T1000 (cell line): Measurements from ENCODE around the gene CASD1.

ENCODE experiments used
- DNase-seq: peaks from one replicate; lab custom pipeline; 2025; ENCODE audit warnings: mixed read lengths; lab: John Stamatoyannopoulos, UW

Gene CASD1

DNA sequence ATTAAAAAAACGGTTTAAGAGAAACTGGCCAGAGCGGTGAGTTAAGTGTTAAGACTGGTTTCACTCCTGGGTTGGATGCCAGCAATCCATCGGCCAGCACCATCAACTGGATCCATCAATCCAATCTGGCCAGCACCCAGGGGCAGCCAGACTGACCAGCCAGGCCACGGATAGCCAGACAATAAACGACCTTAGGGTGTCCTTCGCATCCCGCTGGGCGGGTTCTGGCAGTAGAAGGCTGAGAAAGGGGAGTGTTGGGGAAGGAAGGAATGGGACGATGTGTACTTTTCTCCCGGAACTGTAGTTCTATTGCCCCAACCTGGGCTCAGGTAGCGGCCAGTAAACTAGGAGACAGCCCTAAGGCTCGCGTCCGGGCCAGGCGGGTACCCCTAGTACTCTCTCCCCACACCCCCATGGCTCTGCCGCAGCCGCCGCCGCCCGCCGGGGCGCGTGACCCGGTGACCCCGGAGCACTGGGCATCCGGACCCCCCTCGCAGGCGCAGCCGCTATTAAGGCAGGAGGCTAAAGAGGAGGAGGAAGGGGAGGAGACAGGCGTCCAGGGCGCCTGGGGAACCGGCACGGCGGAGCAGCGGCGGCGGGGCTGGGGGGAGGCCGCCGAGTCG, at the start of gene CASD1:
TSS of gene CASD1 (plus strand) at position 546 of the 623 bp plus-strand sequence. CDS start 276 bp downstream, outside the sequence.
- no peak for DNase-seq

DNA sequence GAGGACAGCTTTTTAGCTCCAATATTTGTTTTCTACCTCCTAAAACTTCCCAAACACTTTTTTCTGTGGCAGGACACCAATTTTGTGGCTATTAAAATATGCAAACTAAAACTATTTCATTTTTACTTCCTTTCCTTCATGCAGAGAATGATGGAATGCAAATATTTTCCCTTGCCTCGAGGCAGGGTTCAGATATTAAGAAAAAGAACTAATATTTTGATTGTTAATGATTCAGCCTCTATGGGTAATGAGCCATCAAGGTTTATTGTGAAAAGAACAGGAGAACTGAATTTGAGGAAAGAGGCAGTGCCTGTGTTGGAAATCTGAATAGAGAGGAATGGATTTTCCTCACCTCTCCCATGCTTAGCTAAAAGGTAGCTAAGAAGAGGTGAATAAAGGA, 43.1 kb upstream of the CASD1 start:
- DNase-seq: no peak

DNA sequence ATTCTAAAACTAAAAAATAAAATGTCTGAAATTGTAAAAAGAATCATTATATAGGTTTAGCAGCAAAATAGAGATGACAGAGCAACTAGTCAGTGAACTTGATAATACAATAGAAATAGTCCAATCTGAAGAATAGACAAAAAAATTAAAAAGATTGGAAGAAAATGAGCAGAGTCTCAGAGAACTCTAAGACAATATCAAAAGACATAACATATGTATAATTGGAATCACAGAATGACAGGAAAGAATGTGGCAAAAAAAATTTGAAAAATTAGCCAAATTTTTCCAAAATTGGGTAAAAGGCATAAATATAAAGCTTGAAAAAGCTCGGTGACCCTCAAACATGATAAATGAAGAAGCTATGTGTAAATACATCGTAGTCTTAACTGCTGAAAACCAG, 38.0 kb upstream of the CASD1 start:
- no peak for DNase-seq

DNA sequence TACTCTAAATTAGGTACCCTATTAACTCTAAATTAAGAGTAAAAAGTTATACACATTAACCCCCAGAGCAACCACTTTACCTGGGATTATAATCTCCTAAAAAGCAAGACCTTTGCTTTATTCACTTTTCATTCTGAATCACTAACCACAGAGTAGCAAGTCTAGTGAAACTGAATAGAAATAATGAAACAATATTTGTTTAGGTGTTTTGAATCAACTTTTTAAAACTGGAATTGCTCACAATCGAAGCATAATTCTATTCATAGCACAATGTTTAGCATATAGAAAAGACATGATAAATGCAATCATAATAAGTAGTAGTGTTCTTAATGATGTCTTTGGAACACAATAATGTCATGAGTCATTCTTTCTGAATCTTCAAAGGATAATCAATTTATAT, 37.0 kb upstream of the CASD1 start:
- DNase-seq: no peak

DNA sequence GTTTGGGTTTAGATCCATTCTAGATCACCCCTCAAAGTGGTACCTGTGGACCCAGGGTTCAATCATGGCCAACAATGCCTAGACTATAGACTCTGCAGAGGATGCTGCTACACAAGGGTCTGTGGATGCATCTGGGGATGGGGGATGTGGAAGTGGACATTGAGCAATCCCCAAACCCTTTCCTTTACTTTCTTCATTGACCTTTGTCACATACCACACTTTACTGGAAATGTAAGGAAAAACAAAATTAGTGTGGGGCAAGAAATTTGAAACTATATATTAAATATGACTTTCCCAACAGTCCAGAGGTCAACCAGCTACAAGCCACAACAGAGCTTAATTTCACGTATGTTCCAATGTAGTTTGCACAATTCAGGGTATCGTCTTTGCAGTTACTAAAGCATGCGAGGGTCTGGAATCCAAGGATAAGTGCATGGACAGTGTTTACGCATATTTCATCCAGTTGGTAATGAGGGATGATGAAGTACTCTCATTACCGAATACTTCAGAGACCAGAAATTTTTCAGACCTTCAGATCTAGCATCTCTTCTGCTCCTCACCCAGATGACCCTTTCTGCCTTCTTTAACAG, 33.3 kb upstream of the CASD1 start:
- DNase-seq: no peak

DNA sequence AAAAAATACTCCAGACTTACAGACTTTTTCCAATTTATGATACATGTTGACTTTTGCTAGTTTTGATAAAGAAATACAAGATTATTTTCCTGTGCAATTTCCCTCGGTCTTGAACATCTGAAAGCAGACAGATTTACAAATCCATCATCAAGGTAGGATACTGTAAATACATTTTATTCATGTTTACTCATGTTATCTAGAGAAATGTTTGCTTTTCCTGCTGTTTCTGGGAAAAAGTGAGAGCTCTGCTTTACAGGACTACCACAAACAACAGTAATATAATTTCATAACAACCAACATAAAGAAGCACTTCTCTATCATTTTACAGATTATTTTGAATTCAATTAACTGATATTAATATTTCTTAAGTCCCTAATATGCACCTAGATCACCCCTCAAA, 31.7 kb upstream of the CASD1 start:
- DNase-seq: no peak

DNA sequence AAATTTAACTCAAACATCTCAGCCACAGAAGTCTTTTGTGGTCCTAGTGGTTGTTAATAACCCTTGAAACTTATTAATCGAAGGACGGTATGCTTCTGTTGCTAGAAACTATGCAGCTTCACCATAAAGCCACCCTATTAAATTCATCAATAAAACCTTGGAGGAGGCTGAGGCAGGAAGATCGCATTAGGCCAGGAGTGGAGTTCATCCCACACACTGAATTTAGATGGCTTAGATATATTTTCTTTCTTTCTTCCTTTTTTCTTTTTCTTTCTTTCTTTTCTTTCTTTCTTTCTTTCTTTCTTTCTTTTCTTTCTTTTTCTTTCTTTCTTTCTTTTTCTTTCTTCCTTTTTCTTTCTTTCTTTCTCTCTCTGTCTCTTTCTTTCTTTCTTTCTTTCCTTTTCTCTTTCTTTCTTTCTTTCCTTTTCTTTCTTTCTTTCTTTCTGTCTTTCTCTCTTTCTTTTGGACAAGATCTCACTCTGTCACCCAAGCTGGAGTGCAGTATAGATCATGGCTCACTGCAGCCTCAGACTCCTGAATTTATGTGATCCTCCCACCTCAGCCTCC, 30.9 kb upstream of the CASD1 start:
- no peak for DNase-seq

DNA sequence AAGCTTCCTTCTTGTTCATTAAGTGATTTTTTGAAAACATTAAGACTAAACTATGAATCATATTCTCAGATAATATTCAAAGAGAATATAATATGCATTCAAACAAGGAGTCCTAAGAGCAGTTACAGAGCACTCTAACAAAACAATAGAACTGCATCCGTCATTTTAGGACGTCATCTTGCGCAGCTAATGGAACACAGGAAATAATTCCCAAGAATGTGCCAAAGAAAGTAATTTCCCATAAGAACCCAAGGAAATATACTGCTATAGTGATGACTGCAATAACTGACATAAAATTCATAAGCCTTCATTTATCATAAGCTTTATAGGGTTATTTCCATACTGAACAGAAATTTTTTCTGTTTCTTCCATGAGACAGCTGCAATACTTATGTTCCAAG, 28.3 kb upstream of the CASD1 start:
- DNase-seq: no peak

DNA sequence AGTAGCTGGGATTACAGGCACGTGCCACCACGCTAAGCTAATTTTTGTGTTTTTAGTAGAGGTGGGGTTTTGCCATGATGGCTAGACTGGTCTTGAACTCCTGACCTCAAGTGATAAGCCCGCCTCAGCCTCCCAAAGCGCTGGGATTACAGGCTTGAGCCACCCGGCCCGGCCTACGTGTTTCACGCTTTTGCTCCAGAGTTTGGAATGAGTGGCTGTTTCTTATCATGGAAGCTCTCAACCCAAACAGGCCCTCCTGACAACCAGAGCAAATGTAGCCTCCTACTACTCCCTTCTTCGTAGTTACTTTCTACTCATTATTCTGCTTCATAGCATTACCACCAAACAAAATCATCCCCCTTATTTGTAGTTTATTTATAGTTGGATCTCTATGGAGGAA, 26.8 kb upstream of the CASD1 start:
- no peak for DNase-seq

DNA sequence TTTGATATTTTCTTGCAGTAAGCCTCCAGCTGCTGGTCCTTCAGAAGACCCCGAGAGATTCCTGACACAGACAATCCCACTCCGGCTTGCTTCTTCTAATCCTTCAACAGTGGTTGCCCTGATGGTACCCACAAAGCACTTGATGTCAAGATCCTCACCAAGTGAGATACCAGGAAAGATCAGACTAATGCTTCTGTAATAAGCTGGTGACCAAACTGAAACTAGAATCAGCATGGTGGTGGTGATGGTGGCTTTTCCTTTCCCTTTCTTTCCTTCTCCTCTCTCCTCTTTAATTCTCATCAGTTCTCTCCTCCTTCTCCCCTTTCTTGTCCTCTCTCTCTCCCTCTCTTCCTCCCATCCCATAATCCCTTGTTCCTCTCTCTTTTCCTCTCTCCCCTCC, 25.8 kb upstream of the CASD1 start:
- no peak for DNase-seq

DNA sequence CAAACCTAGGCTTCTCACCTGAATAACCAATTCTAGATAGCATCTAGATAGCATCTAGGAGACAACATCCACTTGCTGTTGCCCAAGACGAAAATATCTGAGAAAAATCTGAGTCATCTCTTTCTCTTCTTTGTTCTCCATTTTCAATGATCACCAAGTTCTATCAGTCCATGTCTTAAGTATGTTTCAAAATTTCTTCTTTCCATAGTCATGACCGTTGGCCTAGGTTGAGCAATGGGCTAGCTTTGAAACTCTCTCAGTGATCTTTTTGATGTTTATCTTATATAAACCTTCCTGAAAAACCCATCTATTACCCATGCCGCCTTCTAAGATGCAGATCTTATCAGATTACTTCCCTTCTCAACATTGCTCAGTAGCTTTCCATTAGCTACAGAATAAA, 23.4 kb upstream of the CASD1 start:
- DNase-seq: no peak

DNA sequence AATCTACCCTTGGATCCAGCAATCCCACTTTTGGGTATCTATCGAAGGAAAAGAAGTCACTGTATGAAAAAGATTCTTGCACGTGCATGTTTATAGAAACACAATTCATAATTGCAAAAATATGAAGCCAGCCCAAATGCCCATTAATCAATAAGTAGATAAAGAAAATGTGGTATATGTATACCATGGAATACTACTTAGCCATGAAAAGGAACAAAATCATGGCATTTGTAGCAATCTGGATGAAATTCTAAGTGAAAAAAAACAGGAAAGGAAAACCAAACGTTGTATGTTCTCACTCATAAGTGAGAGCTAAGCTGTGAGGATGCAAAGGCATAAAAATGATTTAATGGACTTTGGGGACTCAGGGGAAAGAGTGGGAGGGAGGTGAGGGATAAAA, 18.2 kb upstream of the CASD1 start:
- no peak for DNase-seq

DNA sequence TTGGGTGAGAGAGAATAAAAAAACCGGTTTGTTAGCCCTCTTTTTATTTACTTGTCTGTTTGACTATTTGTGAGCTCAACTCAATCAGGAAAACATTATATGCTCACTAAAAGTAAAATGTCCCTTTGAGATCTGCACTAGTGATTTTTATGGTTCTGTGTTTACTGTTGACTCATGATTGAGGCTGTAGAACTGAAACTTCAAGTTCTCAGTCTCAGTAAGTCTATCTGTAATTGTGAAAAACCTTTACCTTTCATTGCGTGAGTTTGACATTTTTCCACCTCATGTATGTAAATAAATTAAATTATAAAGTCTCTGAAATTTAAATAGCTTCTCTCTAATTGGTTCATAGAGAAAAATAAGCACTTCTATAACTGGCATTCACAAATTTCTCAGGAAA, 17.0 kb upstream of the CASD1 start:
- no peak for DNase-seq

DNA sequence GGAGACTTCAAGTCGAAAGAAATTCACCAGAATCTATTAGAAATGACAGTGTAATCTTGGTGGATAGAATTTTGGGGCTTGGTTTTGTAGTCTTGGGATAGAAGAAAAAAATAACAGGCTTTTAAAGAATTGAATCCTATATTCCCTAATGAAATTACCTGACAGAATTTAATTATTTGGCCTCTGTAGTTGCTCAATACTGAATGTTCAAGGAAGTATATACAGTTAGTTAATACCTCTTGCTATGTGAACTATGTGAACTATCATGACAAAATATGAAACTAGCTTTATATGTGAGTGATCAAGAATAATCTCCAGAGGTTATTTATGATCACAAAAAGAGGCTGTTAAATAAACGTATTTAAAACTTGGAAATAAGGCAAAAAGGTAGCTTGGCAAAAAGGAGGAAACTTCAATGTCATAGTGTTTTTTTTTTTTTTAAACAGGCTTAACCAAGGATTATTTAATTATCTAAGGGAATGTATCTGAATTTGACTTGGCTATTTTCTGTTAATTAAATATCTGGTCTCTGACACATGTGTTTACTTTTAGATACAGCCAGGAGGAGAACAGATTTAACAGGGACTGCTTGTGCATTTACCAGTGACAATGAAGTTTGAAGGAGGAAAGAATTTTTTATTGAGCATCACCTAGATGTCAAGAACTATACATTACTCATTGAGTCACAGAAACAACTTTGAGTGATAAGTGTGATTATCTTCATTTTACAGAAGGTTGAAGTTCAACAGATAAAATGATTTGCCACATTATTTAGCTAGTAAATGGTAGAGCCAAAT, 11.5 kb upstream of the CASD1 start:
- no peak for DNase-seq

DNA sequence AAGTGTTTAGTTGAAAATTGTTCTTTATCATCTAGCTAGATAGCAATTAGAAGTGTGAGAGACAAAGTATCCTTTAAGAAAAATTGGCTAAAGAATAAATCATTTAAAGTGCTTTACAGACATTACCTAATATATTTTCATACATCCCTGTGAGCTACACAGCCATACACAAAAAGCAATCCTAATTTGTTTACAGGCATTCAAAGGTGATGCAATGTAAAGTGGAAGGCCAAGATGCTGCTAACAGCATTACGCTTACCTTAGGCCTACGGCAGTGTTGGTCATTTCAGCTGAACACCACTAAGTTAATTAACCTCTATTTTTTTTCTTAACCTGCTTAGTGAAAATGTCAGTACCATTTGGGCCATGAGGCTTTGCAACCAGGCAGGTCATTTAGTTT, 10.7 kb upstream of the CASD1 start:
- no peak for DNase-seq

DNA sequence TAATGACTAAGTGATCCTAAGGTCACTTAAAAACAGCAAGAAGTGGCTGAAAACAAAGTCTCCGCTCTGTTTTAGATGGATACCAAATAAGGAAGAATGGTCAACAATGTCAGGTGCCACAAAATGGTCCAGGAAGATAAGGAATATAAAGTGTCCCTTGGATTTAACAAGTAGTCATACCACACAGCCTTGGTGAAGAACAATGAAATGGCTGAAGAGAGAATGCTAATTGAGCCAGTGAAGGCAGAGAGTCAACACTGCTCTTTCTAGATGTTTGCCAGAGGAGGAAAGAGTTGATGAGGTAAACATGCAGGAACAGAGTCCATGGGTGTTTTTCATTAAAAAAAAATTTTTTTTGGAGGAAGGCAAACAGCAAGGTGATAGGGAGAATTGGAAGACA, 2.1 kb upstream of the CASD1 start:
- DNase-seq: no peak

DNA sequence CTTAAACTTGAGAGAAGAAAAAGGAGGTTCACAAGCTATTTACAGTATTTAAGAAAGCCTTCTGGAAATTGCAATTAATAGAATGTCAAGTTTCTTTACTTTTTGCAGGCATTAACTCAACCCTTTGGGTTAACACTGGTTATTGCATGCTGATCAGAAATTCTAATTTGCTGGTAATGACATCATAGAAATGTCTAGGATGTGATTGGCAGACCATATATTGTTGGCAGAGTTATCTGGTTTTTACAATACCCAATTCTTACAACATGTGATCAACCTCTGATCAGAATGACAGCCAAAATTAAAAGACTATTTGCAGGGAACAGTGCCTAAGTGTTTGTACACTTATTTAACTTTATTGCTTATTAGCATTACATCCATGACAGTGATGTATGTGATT, 1.6 kb upstream of the CASD1 start:
- DNase-seq: no peak

DNA sequence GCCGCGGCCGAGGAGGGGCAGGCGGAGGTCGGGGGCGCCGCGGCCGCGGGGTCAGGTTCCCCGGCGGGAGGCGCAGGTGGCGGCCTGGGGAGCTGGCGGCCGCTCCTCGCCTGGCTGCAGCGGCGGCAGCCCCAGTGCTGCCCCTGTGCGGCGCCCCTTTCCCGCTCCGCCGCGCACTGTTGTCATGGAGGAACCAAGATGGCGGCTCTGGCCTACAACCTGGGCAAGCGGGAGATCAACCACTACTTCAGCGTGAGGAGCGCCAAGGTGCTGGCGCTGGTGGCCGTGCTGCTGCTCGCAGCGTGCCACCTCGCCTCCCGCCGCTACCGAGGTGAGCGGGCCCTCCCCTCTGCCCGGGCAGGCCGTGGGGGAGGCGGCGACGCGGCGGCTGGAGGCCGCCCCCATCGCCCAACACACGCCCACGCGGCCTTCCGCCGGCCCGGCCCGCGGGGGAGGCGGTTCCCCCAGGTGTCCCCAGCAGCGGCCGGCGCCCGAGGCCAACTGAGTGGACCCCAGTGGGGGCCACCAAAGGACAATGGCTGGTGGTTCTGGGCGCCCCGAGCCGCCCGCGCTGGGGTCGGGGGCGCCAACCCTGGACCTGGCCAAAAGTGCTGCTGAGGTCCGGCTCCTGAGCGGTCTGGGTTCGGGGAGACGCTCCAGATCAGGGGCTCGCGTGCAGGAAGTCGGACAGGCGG, 425 bp downstream of the CASD1 start:
- DNase-seq: peak; percentile 17

DNA sequence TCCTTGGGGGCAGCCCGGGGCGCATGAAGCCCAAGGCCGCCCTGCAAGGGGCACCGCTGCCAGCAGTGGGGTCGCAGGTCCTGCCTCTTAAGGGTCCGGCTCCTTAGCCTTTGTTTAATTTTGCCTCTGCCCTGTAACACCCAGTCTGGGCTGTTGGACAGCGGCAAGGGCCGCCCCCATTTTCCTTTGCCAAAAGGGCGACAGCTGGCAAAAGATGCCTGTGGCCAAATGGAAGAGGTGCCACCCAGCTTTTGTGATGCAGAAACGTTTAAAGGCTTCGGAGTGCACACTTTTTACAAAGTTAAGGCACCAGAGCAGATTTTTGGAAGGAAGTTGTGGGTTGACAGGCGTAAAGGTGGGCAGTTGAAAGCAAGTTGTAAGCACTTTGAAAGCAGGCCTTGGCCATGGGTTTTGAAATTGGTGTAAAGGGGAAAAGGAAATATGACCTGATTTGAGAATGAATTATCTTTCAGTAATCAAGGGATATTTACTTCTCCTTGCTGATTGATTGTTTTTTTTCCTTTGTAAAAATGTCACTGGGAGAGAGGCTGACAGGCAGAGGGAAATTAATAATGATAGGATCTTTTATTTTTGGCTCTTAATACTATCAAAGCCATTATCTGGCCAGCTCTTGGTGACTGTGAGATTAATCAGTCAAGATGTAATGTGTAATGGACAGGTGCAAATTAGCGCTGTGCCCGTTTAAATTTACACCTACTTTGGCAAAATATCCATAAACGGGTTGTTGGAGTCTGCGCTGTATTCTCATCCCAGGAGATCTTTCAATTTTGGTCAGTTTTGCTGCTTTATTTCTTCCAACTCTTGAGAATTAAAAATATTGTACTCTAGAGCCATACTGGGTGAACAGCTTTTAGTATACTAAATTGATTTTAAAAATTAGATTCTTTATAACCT, 1.2 kb downstream of the CASD1 start:
- no peak for DNase-seq

DNA sequence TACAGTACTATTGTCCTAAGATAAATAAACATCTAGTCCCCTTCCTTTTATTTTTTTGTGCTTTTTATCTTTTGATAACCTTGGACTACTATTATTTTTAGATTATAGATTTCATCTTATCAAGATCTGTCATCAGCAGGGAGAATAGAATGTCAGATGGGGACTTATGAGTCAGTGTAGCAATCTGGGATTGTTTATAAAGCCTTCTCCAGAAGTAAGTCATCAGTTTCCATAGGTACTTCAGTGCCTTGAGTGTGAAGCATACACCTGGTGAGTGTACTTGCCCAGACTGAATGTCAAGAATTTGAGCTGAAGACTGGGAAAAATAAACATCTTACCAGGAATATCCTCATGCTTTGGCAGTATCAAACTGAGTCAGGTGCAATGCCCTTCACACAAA, 2.1 kb downstream of the CASD1 start:
- no peak for DNase-seq
